A549 treated with Mapracorat at 1 μM for 4 hours (cell line): ENCODE measurements around the gene ZC3HAV1L. TPM values are rescaled to one million over a fixed set of nuclear protein-coding genes. Genes with fewer than 3 reads are reported as not detected.

Source experiments
- total RNA-seq: library from RNA; stranded (reverse); fragments of 200-300 nt; extraction: Qiagen RNA extraction; gene quantifications from 5 replicates; pipeline ENCODE4 v1.2.3, GENCODE V29; 2022

Gene ZC3HAV1L
- 3.9 to 8.3 TPM (median 6.4 TPM) in 5 replicates for total RNA-seq

GRCh38 chr7:139035586-139036353, at the start of gene ZC3HAV1L:
Gene ZC3HAV1L (minus strand): TSS chr7:139036042. CDS start chr7:139036017, 25 bp downstream.

GRCh38 chr7:138981332-138982203, 54.3 kb downstream of the ZC3HAV1L start, which contains the start of gene KIAA1549:
Gene KIAA1549 (minus strand): TSS chr7:138981389. CDS start chr7:138981269, 120 bp downstream.

Other genes starting within 250 kb of the ZC3HAV1L start
- gene TMEM213, start 238.0 kb downstream of the ZC3HAV1L start, total RNA-seq, result not detected in 5 replicates
- 0.14 to 0.27 TPM (median 0.18 TPM) in 5 replicates for gene ATP6V0A4, start 237.8 kb downstream of the ZC3HAV1L start, total RNA-seq
- 4.7 to 6.7 TPM (median 5.8 TPM) in 5 replicates for gene KIAA1549, start 54.7 kb downstream of the ZC3HAV1L start, total RNA-seq
- gene ZC3HAV1, start 73.7 kb upstream of the ZC3HAV1L start, total RNA-seq, result 29.7 to 32.7 TPM (median 31.1 TPM) in 5 replicates
- 2.1 to 2.9 TPM (median 2.8 TPM) in 5 replicates for gene UBN2, start 195.2 kb upstream of the ZC3HAV1L start, total RNA-seq